Astrocyte of the spinal cord (primary cell): Measurements from ENCODE around the gene BCAP31.
A peak's percentile ranks its signal among the peaks of the same experiment; 100 is the strongest.
"Not testable (repeated sequence)": the region's sequence is repeated elsewhere in the genome, so short reads cannot be mapped to it uniquely, and the experiment has no call there.

Experiments
- DNase-seq: peaks from one replicate; pipeline ENCODE4 v3.0.0; 2011; ENCODE audit warnings: low read depth, low spot score
- H3K4me3 ChIP-seq: 2 replicates; pipeline ENCODE4 v1.5.1; 2011; ENCODE audit warnings: low read depth, mild to moderate bottlenecking, low read length, moderate library complexity
- in situ Hi-C: cut with HindIII; loops from 2 replicates; pipeline ENCODE4 v1.10.0; 2017; ENCODE audit warnings: low sequenced_read_pairs
- TF ChIP-seq, protein P1 (sequence below): IDR thresholded peaks from 2 replicates; pipeline ENCODE4 v1.5.1; 2012; ENCODE audit warnings: low read depth, mild to moderate bottlenecking, low read length, inconsistent platforms

BCAP31 gene

DNA sequence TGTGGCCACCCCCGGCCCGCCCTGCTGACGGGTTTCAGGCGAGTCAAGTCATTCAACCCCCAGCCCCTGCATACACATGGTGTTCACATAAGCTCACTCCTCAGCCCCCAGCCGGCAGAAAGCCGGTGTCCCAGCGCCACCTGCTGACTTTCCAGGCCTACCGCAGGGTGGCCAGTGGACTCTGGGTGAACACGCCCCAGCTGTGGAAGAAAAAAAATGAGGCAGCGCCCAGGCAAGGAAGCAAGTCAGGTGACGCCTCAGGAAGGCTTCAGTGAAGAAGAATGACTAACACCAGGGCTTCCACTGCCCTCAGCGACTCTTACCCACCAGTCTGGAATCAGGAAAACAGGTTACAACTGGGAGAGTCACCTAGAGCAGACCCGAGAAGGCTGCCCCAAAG lies 15.8 kb downstream of the BCAP31 start:
- no peak overlapping the region for H3K4me3 ChIP-seq
- TF ChIP-seq, protein P1, sequence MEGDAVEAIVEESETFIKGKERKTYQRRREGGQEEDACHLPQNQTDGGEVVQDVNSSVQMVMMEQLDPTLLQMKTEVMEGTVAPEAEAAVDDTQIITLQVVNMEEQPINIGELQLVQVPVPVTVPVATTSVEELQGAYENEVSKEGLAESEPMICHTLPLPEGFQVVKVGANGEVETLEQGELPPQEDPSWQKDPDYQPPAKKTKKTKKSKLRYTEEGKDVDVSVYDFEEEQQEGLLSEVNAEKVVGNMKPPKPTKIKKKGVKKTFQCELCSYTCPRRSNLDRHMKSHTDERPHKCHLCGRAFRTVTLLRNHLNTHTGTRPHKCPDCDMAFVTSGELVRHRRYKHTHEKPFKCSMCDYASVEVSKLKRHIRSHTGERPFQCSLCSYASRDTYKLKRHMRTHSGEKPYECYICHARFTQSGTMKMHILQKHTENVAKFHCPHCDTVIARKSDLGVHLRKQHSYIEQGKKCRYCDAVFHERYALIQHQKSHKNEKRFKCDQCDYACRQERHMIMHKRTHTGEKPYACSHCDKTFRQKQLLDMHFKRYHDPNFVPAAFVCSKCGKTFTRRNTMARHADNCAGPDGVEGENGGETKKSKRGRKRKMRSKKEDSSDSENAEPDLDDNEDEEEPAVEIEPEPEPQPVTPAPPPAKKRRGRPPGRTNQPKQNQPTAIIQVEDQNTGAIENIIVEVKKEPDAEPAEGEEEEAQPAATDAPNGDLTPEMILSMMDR = peak; percentile 74
- DNase-seq = peak; percentile 77
- in situ Hi-C loops = no loop called here

DNA sequence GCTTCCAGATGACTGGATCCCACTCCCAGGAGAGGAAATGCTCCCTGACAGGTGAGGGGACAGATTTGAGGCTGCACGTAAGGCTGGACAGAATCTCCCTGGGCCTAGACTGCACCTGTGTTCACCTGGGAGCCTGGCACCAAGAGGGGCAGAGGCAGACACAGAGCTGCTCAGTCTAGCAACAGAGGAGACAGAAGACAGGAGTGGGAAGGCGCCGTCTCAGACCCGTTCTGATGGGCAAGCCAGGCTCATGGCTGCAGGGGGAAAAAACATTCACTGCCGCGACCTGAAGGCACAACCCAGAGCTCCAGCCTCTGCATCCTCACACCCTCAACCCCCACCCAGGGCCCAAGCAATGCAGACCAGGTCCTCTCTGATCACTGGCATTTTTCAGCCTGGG lies 16.8 kb downstream of the BCAP31 start:
- no peak for DNase-seq
- H3K4me3 ChIP-seq = no peak overlapping the region
- in situ Hi-C loops = no loop called here
- TF ChIP-seq, protein P1 = no peak

DNA sequence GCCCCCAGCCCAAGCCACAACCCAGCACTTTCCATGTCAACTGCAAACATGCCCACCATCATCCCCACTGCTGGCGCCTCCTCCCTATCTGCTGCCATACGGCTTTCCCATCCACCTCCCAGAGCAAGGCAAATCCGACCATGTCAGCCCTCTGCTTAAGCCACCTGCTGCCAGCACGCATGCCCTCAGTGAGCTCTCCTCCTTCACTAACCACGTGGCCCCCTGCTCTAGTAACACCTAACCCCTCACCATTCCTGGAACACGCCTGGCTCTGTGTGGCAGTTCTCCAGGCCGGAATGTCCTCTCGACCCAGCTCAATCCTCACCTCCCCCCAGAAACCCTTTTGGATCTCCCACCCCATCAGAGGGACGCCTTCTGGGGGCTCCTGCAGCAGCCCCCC lies 17.4 kb downstream of the BCAP31 start:
- in situ Hi-C loops = no loop called here
- DNase-seq = no peak
- TF ChIP-seq, protein P1 = no peak

DNA sequence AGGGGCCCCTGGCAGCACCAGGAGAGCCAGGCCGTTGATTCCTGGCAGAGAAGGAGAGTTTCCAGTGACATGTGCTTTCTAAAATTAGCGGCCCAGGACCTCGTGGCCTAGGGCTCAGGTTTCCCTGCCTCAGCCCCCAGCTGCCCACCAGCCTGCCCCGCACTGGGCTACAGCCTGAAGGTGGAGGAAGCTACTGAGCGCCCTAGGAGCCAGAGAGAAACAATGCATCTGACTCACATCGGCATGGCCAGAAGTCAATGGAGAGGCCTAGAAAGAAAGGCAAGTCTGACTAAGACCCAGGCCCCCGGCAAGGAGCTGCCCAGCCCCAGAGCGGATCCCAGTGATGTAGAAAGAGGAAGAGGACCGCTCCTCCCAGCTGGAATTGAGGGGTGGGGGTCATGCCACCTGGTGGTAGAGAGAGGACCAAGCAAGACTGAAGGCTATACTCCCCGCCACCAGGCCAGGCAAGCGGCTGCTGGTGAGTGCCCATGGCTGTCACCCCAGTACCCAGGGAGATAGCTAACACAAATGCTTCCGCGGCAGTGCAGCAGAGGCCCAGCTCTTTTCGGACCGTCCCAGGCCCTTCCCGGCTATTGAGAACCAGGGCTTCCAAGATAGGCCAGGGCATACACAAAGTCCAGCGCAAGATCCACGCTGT lies 18.7 kb downstream of the BCAP31 start:
- H3K4me3 ChIP-seq, in situ Hi-C loops, DNase-seq: not testable (repeated sequence)
- TF ChIP-seq, protein P1 = peak; percentile 10

More for the DNA sequence above, 17.4 kb downstream of the BCAP31 start:
- H3K4me3 ChIP-seq = no peak overlapping the region

DNA sequence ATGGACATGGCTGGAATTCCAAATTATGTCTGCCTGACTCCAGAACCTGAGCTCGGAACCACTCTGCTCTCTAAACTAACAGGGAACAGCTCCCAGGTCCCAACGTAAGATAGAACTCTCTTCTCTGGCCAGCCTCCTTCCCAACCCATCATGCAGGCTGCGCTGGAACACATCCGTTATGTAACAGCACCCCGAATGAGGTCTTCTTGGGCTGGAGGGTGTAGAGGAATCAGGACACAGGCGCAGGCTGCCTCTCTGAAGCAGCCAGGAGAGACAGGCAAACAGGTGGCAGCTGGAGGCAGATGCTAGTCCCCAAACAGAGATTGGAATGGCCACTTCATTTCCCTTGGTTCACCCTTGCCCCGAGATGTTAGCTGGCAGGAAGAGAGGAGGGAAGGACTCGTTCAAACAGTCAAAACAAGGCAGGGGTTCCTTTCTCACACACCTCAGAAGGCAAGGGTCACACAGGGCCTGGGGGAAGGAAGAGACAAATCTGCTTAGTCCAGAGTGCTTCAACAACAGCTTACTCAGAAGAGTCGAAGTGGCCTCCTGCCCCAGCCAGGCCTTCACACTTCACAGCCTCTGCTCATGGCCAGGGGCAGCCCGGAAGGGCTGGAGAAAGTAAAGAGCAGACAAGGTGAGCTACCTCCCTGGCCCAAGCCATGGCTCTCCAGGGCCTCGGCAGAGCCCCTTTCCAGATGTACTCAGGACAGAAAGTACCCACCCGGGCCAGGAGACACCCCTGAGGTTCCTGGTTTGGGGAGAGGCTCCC lies 19.4 kb downstream of the BCAP31 start:
- DNase-seq, in situ Hi-C loops, H3K4me3 ChIP-seq: not testable (repeated sequence)

DNA sequence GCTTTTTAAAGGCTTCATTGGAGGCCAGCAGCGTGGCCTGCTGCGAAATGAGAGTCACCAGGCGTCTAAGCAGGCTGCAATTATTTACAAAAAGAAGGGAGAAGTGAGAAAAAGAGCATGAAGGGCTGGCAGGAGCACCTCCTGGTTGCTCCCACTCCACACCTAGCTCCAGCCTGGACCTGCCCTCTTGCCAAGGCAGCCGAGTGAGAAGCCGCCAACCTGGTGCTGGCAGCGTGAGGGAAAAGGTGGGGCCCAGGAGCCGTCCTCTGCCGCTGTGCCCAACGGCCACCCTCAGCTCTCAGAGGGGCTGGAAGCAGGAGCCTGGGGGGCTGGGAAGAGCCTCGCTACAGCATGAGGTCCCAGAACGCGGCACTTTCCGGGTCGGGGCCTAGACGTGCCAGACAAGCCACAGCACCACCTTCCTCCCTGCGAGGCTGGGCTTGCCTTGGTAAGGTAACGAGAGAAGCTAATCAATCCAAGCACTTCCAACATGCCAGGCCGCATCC lies 20.1 kb downstream of the BCAP31 start:
- H3K4me3 ChIP-seq = no peak overlapping the region
- DNase-seq = no peak
- in situ Hi-C loops = no loop called here
- TF ChIP-seq, protein P1 = no peak

DNA sequence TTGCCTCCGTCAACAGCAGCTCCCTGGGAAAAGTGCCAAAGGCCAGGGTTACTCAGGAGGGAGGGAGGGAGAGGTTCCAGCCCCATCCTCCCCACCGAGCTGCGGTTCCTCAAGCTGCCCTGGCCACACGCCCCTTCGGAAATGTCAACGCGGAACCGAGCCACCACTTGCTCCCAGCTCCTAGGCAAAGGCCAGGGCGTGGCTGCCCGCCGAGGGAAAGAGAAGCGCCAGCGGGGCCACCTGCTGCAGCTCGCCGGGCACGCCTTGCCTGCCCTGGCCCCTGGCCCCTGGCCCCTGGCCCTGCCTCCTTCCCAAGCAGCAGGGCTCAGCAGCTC lies 21.2 kb downstream of the BCAP31 start:
- TF ChIP-seq, protein P1 = no peak
- H3K4me3 ChIP-seq = no peak overlapping the region
- DNase-seq = peak; percentile 54
- in situ Hi-C loops = no loop called here
